GM18951 (cell line): ENCODE measurements around the gene KCNJ10.

Experiments used
- POLR2A ChIP-seq: IDR thresholded peaks from 4 replicates; pipeline ENCODE4 v1.6.1; 2011; ENCODE audit warnings: mild to moderate bottlenecking; ENCODE audit not compliant: insufficient read length, insufficient read depth; ENCODE audit errors: extremely low read depth
- in situ Hi-C: fragments of 300-500 bp; cut with MboI; formaldehyde crosslinking; loops from one replicate; pipeline ENCODE4 v1.12.0; 2022; ENCODE audit warnings: low sequenced_read_pairs, mixed read lengths, inconsistent platforms; ENCODE audit not compliant: unreplicated experiment

Gene KCNJ10

DNA sequence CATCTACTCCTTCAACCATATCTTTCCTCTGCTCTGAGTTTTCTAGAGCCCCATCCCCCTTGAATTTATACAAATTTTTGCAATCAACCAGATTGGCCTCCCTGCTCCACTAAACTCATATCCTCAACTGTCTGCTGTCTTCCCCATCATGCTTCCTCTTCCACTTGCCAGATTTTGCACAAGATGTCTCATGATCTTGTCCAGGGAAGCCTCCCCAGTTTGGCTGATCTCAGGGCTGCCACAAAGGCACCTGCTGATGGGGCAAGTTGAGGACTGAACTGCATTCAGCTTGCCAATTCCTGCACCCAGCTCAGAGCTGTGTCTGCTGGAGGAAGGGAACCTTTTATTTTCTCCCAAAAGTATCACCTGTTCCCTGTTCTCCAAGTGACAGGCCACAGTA lies 7.5 kb upstream of the KCNJ10 start:
- in situ Hi-C loops = loop anchor here (25.0 kb wide), 1 partner anchor 535 kb away; no protein-coding TSS in a partner anchor
- TF ChIP-seq POLR2A = no peak

- in situ Hi-C loops = loop anchor here (25.0 kb wide), 1 partner anchor 536 kb away; no protein-coding TSS in a partner anchor
- TF ChIP-seq POLR2A = no peak
These were observed 6.3 kb upstream of the KCNJ10 start for GRCh38 chr1:160076295-160076694.

DNA sequence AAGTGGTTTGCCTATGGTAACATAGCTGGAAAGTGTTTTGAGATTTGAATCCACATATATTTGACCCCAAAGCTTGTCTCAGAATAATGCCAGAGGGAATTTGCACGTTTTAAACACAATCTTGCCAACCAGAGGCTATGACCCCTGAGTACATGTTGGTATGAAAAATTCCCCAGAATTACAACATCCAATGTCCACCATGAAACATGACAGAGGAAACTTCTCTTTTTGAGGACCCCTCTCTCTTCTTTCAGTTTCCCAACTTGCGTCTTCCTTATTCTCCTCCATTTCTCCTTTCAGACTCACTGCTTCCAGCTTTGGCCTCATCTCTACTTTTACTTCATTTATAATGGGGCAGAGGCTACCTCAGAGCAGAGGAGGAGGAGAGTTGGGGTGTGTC lies 5.9 kb upstream of the KCNJ10 start:
- no peak for TF ChIP-seq POLR2A
- in situ Hi-C loops = loop anchor here (25.0 kb wide), 1 partner anchor 536 kb away; no protein-coding TSS in a partner anchor

DNA sequence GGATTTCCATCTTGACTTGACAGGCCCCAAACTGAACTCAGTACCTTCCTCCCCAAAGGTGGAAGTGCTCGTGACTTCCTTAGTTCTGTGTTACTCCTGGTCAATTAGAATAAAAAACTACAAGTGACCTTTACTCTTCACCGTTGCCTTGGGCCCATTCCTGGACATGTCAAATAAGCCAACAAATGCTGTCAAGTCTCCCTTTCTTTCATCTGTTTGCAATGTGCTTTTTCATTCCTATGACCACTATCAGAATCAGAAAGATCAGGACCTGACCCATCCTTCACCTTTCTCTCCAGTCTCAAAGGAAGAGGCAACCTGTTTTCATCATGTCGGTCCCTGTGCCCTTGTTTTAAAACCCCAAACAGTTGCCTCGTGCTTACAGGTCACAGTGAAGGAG lies 4.9 kb upstream of the KCNJ10 start:
- TF ChIP-seq POLR2A = no peak
- in situ Hi-C loops = loop anchor here (25.0 kb wide), 1 partner anchor 537 kb away; no protein-coding TSS in a partner anchor

DNA sequence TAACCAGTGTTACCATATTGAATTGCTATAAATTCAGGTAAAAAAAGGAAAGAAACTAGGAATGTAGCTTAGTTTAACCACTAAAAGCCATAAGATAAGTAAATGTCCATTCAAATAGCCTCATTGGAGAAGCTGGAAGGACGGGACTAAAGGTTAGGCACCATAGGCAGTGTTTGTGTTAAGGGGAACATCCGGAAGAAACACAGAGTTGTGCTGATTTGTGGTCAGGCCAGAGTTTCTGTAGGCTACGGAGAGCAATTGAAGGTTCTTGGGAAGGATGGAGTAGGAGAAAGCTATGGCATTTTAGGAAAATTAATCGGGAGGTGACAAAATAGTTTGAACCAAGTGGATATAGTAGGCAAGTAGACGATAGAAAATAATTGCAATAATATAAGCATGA lies 1.3 kb upstream of the KCNJ10 start:
- in situ Hi-C loops = no loop called here

DNA sequence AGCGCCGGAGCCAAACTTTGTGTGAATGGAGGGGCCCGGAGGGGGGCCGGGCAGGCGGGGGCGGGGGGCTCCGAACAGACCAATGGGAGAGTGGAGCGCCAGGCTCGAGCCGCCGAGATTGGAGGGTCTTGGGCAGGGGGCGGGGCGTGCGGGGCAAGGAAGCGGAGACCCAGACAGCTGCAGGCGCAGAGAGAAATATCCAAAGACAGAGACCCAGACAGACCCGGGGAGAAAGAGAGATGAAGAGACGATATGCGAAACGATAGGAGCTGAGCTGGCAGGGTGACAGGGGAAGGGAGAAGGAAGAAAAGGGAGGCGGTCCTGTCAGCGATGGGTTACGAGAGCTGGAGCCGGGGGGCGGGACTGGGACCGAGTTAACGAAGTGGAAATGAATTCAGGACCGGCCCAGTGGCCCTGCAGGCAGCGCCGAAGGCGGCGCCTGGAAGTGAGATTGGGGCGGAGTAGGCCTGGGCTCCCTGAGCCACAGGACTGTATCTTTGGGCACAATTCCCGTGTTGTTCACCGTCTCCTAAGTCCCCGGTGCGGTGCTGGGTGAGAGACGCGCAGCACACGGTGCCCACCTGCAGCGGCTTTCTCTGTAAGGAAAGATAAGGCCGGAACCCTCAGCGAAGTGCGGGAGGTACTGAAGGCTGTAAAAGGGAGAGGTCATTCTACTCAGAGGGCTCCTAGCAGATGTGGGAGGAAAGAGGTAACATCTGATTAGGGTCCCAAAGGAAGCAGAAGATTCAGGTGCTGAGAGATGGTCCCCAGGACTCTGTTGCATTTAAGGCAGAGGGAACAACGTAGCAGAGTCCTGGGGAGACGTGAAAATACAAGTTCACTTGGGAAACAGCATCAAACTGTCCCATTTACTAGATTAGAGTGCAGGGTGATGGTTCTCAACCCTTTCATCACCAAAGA lies 543 bp upstream of the KCNJ10 start:
- in situ Hi-C loops = no loop called here
- TF ChIP-seq POLR2A = no peak

More for the DNA sequence above, 1.3 kb upstream of the KCNJ10 start:
- no peak for TF ChIP-seq POLR2A

DNA sequence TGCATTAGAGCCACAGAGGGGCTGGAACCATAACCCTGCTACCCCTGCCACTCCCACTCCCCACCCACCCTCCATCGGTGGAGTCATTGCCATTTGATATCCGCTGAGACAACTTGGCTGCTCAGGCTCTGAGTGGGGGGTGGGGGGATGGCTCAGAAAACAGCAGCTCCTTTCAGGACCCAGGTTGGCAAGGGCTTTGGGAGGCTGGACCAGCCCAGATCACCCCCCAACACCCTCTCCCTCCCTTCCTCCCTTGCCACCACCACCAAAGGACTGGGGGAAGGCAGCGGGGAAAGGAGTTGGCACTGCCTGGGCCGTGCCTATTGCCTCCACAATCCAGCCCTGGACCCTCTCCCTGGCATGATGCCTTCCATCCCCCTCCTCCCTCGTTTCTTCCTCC lies 1.7 kb downstream of the KCNJ10 start:
- in situ Hi-C loops = no loop called here

GRCh38 chr1:160066829-160067745 lies 2.9 kb downstream of the KCNJ10 start:
- no peak for TF ChIP-seq POLR2A
- in situ Hi-C loops = no loop called here

More for the DNA sequence above, 1.7 kb downstream of the KCNJ10 start:
- no peak for TF ChIP-seq POLR2A

DNA sequence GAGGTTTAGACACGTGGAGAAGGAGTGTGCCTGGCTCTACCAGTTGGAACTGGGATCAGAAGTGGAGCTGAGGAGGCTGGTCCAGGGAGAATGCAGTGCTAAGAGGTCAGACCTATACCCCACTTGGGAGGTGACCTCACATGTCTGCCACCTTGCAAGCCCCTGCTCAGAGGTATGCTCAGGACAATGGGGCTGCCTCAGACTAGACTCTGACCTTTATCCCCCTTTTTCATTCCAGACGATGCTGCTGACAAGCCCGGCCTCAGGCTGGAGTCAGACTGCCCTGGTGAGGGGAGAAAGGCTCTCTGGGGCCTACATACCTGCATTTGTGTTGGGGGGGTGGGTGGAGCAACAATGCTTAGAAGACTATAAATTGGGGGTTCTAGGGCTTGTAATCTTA lies 5.2 kb downstream of the KCNJ10 start:
- in situ Hi-C loops = no loop called here

DNA sequence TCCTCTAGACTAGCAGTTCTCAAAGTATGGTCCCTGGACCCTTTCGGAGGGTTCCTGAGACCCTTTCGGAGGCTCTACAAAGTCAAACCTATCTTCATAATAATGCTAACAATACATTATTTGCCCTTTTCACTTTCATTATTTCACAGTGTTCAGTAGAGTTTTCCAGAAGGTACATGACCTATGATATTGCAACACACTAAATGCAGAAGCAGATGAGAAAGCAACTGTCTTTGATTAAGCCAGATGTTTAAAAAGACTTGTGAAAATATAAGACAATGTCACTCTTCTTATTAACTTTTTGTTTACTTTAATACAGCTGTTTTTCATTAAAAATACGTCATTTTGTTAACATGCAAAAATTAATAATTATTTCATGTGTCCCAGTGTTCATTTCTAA lies 5.8 kb downstream of the KCNJ10 start:
- no peak for TF ChIP-seq POLR2A
- in situ Hi-C loops = no loop called here

More for the DNA sequence above, 5.2 kb downstream of the KCNJ10 start:
- TF ChIP-seq POLR2A = no peak

DNA sequence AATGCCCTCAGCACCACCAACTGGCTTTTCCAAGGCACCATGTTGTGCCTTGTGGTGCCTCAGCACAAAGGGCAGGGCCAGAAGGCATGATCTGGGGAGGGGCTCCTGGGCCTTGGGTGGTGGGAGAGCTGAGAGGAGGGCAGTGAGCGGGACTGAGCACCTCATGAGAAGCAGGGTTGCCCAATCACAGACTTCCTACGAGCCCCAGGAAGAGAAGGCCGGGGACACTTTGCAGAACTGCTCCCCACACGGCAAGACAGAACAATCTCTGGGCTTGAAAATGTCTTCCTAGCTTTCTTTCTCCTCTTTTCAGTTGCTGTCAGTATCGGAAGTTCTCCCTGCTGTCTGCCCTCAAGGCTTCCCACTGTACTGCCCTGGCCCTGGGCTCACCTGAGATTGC lies 6.8 kb downstream of the KCNJ10 start:
- TF ChIP-seq POLR2A = no peak
- in situ Hi-C loops = no loop called here

DNA sequence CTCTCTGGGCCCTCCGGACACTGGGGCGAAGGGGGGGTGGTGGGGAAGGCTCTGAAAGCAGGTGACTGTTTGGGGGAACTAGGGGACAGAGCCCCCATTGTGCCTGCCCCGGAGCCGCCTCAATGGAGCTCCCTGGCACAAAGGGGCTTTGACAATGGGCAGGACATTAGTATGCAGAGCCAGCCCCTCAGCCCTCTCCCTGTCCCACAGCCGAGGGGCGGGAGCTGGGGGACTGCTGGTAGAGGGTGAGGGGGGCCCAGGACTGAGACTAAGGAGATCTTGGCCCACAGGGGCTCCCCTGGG lies 7.8 kb downstream of the KCNJ10 start:
- no peak for TF ChIP-seq POLR2A
- in situ Hi-C loops = no loop called here
